Measurements from ENCODE around the gene COL1A1.

The COL1A1 gene

GRCh38 chr17:50182783-50183420 lies 18.5 kb downstream of the COL1A1 start:
- no peak for DNase-seq (ENCODE audit: low read depth)
- TF ChIP-seq CTCF (IDR thresholded peaks at IDR 0.05; ENCODE audit: insufficient read depth, low read depth, low read length, missing control alignments): no peak
- H3K4me3 ChIP-seq (ENCODE audit: low read depth, low read length): no peak overlapping the region

- no peak for TF ChIP-seq CTCF (IDR thresholded peaks at IDR 0.05; ENCODE audit: insufficient read depth, low read depth, low read length, missing control alignments)
Measured at GRCh38 chr17:50181591-50182560, 19.6 kb downstream of the COL1A1 start.

GRCh38 chr17:50181144-50181543 lies 20.3 kb downstream of the COL1A1 start:
- H3K4me3 ChIP-seq (ENCODE audit: low read depth, low read length): no peak overlapping the region
- DNase-seq (ENCODE audit: low read depth): no peak
- no peak for TF ChIP-seq CTCF (IDR thresholded peaks at IDR 0.05; ENCODE audit: insufficient read depth, low read depth, low read length, missing control alignments)

More at GRCh38 chr17:50181591-50182560, 19.6 kb downstream of the COL1A1 start:
- H3K4me3 ChIP-seq (ENCODE audit: low read depth, low read length): no peak overlapping the region
- DNase-seq (ENCODE audit: low read depth): no peak

- H3K4me3 ChIP-seq (ENCODE audit: low read depth, low read length): no peak overlapping the region
- no peak for DNase-seq (ENCODE audit: low read depth)
- no peak for TF ChIP-seq CTCF (IDR thresholded peaks at IDR 0.05; ENCODE audit: insufficient read depth, low read depth, low read length, missing control alignments)
Measured at GRCh38 chr17:50180620-50181019, 20.8 kb downstream of the COL1A1 start.

- DNase-seq (ENCODE audit: low read depth): no peak
- no peak for TF ChIP-seq CTCF (IDR thresholded peaks at IDR 0.05; ENCODE audit: insufficient read depth, low read depth, low read length, missing control alignments)
- no peak overlapping the region for H3K4me3 ChIP-seq (ENCODE audit: low read depth, low read length)
Measured at GRCh38 chr17:50180111-50180510, 21.3 kb downstream of the COL1A1 start.

- TF ChIP-seq CTCF (IDR thresholded peaks at IDR 0.05; ENCODE audit: insufficient read depth, low read depth, low read length, missing control alignments): peak; percentile 55
- peak; percentile 76 for DNase-seq (ENCODE audit: low read depth)
- H3K4me3 ChIP-seq (ENCODE audit: low read depth, low read length): no peak overlapping the region
Measured at GRCh38 chr17:50177983-50178834, 23.2 kb downstream of the COL1A1 start.

All from GM12865 (cell line).